ENCODE data around the gene DDN. TPM values are rescaled to one million over a fixed set of nuclear protein-coding genes. Genes with fewer than 3 reads are reported as not detected.

The DDN gene
- total and polyA plus RNA-seq, 10 of the 15 experiments (the other 5 are each of a cell fraction or from before 2014, with no cell fraction given): 0.10 to 13.4 (median 3.7) TPM

DNA sequence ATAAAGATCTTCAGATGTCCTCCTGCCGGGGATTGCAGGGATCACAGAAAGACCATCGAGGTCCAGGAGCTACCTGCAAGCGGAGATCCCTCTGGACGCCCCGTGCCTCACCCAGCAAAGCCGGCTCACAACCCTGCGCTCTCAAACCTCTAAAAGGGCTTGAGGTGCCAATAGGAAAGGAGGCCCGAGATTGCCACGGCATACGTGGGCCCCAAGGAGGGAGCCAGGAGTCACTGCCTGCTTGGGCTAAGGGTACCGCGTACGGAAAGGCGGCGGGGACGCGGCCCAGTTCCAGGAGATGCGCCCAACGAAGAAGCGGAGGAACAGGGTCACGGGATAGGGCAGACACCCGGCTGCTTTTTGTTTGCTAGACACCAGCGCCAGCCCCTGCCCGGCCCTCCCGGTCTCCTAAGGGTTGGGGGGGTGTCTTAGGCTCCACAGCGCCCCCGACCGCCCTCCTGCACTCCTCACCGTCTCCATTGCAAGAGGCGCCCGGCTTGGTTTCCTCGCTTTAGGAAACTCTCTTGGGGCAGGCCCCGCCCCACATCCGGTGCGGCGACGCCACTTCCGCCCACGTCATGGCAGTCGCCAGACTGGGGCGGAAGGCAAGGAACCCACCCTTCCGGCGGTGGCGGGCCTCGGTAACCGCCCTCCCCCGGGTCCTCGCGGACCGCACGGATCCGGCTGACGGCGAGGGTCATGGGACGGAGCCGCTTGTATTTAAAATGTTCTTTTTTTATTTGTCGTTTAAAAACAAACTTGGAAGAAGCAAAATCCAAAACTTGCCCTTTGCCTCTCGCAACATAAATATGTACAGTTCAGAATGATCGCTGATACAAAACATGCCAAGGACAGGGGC lies 19.3 kb upstream of the DDN start, which contains the start of gene PRKAG1 (continued):
- TF ChIP-seq, protein P1, sequence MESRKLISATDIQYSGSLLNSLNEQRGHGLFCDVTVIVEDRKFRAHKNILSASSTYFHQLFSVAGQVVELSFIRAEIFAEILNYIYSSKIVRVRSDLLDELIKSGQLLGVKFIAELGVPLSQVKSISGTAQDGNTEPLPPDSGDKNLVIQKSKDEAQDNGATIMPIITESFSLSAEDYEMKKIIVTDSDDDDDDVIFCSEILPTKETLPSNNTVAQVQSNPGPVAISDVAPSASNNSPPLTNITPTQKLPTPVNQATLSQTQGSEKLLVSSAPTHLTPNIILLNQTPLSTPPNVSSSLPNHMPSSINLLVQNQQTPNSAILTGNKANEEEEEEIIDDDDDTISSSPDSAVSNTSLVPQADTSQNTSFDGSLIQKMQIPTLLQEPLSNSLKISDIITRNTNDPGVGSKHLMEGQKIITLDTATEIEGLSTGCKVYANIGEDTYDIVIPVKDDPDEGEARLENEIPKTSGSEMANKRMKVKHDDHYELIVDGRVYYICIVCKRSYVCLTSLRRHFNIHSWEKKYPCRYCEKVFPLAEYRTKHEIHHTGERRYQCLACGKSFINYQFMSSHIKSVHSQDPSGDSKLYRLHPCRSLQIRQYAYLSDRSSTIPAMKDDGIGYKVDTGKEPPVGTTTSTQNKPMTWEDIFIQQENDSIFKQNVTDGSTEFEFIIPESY (IDR thresholded peaks at IDR 0.05): no peak
- no peak for TF ChIP-seq SUPT20H (IDR thresholded peaks at IDR 0.05; ENCODE audit: borderline replicate concordance, control insufficient read depth, low read depth, low read length)
- TF ChIP-seq CBX5 (IDR thresholded peaks at IDR 0.05; ENCODE audit: low read depth): peak; percentile 56; the same call in 1 of the 2 replicates
- TF ChIP-seq, protein P2, sequence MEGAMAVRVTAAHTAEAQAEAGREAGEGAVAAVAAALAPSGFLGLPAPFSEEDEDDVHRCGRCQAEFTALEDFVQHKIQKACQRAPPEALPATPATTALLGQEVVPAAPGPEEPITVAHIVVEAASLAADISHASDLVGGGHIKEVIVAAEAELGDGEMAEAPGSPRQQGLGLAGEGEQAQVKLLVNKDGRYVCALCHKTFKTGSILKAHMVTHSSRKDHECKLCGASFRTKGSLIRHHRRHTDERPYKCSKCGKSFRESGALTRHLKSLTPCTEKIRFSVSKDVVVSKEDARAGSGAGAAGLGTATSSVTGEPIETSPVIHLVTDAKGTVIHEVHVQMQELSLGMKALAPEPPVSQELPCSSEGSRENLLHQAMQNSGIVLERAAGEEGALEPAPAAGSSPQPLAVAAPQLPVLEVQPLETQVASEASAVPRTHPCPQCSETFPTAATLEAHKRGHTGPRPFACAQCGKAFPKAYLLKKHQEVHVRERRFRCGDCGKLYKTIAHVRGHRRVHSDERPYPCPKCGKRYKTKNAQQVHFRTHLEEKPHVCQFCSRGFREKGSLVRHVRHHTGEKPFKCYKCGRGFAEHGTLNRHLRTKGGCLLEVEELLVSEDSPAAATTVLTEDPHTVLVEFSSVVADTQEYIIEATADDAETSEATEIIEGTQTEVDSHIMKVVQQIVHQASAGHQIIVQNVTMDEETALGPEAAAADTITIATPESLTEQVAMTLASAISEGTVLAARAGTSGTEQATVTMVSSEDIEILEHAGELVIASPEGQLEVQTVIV (IDR thresholded peaks at IDR 0.05; ENCODE audit: borderline replicate concordance, partially characterized antibody): no peak
- TF ChIP-seq PAX5 (IDR thresholded peaks at IDR 0.05; ENCODE audit: borderline replicate concordance, low read depth, low read length): no peak
- TF ChIP-seq NR2C2 (IDR thresholded peaks at IDR 0.05; ENCODE audit: borderline replicate concordance, control insufficient read depth, insufficient read length, low read depth): no peak
- no peak for TF ChIP-seq ZNF622 (IDR thresholded peaks at IDR 0.05)
- no peak for TF ChIP-seq ESRRA (IDR thresholded peaks at IDR 0.05; ENCODE audit: low read length)
- TF ChIP-seq, protein P3, sequence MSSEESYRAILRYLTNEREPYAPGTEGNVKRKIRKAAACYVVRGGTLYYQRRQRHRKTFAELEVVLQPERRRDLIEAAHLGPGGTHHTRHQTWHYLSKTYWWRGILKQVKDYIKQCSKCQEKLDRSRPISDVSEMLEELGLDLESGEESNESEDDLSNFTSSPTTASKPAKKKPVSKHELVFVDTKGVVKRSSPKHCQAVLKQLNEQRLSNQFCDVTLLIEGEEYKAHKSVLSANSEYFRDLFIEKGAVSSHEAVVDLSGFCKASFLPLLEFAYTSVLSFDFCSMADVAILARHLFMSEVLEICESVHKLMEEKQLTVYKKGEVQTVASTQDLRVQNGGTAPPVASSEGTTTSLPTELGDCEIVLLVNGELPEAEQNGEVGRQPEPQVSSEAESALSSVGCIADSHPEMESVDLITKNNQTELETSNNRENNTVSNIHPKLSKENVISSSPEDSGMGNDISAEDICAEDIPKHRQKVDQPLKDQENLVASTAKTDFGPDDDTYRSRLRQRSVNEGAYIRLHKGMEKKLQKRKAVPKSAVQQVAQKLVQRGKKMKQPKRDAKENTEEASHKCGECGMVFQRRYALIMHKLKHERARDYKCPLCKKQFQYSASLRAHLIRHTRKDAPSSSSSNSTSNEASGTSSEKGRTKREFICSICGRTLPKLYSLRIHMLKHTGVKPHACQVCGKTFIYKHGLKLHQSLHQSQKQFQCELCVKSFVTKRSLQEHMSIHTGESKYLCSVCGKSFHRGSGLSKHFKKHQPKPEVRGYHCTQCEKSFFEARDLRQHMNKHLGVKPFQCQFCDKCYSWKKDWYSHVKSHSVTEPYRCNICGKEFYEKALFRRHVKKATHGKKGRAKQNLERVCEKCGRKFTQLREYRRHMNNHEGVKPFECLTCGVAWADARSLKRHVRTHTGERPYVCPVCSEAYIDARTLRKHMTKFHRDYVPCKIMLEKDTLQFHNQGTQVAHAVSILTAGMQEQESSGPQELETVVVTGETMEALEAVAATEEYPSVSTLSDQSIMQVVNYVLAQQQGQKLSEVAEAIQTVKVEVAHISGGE (CRISPR knock-in tag; IDR thresholded peaks at IDR 0.05): no peak
- TF ChIP-seq CBX3 (IDR thresholded peaks at IDR 0.05; ENCODE audit: borderline replicate concordance, low read depth): no peak
- peak; percentile 90 for TF ChIP-seq PML (IDR thresholded peaks at IDR 0.05; ENCODE audit: low read length)
- TF ChIP-seq BCL11A (IDR thresholded peaks at IDR 0.05; ENCODE audit: low read depth, low read length): no peak
- no peak for TF ChIP-seq NRF1 (conservative IDR thresholded peaks at IDR 0.05; ENCODE audit: low read depth, low read length)
- TF ChIP-seq TBL1XR1 (IDR thresholded peaks at IDR 0.05; ENCODE audit: low read depth, low read length): peak; percentile 63; the same call in 1 of the 2 replicates
- 0 out of 2 replicates have a peak, but pooled peaks have one; percentile 86 for TF ChIP-seq WRNIP1 (IDR thresholded peaks at IDR 0.05; ENCODE audit: borderline replicate concordance, low read depth, low read length)
- TF ChIP-seq LARP7 (IDR thresholded peaks at IDR 0.05): no peak; the same call in 1 of the 2 replicates
- TF ChIP-seq POLR2AphosphoS5 (IDR thresholded peaks at IDR 0.05; ENCODE audit: low read length): peak; percentile 97
- TF ChIP-seq HDAC6 (IDR thresholded peaks at IDR 0.05; ENCODE audit: unreplicated experiment): no peak
- TF ChIP-seq NFYA (IDR thresholded peaks at IDR 0.05; ENCODE audit: borderline replicate concordance, low read depth, low read length): no peak
- TF ChIP-seq, protein P4, sequence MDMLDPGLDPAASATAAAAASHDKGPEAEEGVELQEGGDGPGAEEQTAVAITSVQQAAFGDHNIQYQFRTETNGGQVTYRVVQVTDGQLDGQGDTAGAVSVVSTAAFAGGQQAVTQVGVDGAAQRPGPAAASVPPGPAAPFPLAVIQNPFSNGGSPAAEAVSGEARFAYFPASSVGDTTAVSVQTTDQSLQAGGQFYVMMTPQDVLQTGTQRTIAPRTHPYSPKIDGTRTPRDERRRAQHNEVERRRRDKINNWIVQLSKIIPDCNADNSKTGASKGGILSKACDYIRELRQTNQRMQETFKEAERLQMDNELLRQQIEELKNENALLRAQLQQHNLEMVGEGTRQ (IDR thresholded peaks at IDR 0.05; ENCODE audit: borderline replicate concordance, low read depth, low read length): no peak

Measured in GM12878 (cell line).